NCI-H82 (cell line): ENCODE measurements around the gene E4F1.
A peak's percentile ranks its signal among the peaks of the same experiment; 100 is the strongest.
"Not testable (repeated sequence)": the region's sequence is repeated elsewhere in the genome, so short reads cannot be mapped to it uniquely, and the experiment has no call there.

ENCODE experiments used
- DNase-seq: peaks from one replicate; lab custom pipeline; 2025; lab: John Stamatoyannopoulos, UW

The E4F1 gene

GRCh38 chr16:2244926-2245795 is 21.8 kb downstream of the E4F1 start:
- DNase-seq, result no peak

DNA sequence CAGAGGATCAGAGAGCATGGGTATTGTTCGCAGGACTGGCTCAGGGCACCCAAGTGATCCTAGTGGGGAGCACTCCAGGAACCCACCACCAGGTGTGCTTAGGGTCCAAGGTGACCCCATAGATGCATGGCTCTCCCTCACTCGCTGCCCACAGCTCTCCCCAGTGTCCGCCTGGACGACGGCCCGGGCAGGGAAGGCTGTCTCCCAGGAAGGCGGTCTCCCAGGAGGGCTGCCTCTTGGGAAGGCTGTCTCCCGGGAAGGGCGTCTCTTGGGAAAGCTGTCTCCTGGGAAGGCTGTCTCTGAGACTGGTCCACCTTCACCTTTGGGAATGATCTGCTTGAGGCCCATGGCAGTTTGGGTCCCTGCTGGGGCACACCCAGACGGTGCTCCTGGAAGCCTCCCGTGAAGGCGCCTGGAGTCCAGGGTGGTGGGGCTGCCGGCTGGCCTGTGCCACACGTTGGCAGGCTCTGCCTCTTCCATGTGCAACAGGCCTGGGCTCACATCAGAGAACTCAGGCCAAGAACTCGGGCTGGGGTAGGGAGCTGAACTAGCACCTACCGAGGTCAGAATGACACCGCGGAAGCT is 23.0 kb downstream of the E4F1 start:
- no peak for DNase-seq

DNA sequence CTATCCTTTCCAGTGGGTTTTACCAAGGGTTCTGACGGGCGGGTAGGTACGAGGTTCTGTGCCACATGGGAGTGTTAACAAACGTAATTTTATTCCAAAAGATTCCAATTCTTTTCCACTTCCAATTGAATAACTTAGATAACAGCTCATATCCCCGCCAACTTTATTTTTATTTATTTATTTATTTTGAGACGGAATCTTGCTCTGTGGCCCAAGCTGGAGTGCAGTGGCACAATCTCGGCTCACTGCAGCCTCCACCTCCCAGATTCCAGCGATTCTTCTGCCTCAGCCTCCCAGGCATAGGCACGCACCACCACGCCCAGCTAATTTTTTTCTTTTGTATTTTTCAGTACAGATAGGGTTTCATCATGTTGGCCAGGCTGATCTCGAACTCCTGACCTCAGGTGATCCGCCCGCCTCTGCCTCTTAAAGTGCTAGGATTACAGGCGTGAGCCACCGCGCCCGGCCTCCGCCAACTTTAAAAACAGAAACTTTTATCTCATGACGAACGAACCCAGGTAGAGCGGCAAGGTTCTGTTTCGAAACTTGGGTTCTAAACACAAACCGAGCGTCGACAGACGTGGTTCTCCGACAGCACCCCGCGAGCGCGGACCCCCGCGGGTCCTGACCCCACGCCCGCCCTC is 27.4 kb downstream of the E4F1 start:
- DNase-seq, result peak; percentile 64

GRCh38 chr16:2251296-2252111 is 28.1 kb downstream of the E4F1 start, which contains the start of gene ECI1:
ECI1 (minus strand) TSS chr16:2251587; CDS start chr16:2251566, 21 bp downstream.
- peak; percentile 97 for DNase-seq

GRCh38 chr16:2252806-2253148 is 29.4 kb downstream of the E4F1 start:
- no peak for DNase-seq

- no peak for DNase-seq
Observed at GRCh38 chr16:2253293-2253692, 29.9 kb downstream of the E4F1 start.

GRCh38 chr16:2256531-2257140 is 33.2 kb downstream of the E4F1 start:
- DNase-seq, result no peak

DNA sequence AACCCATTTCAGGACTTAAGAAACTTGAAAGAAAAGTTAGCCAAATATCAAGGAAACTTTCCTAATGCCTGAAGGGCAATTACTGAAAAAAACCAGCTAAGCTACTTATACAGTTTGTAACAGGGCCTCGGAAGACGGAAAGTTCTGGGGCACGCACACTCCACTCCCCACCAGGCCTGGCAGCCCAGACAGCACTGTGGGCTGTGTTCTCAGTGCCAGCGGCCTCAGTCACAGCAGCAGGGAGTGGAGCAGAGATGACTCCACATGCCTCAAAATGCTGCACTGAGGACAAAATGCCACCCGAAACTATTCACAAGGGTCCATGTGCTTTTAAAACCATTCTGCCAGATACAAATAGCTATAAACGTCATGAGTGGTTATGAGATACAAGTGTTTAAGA is 34.3 kb downstream of the E4F1 start:
- DNase-seq, result no peak

GRCh38 chr16:2258530-2258929 is 35.1 kb downstream of the E4F1 start:
- DNase-seq, result not testable (repeated sequence)

- no peak for DNase-seq
Observed at GRCh38 chr16:2260250-2260649, 36.9 kb downstream of the E4F1 start.

- DNase-seq, result not testable (repeated sequence)
Observed at GRCh38 chr16:2263026-2263425, 39.6 kb downstream of the E4F1 start.

GRCh38 chr16:2266887-2267286 is 43.5 kb downstream of the E4F1 start:
- DNase-seq, result not testable (repeated sequence)

- peak; percentile 83 for DNase-seq
Observed at GRCh38 chr16:2267505-2267912, 44.1 kb downstream of the E4F1 start.

GRCh38 chr16:2267913-2268666 is 44.7 kb downstream of the E4F1 start, which contains the start of gene RNPS1:
RNPS1 (minus strand) TSS chr16:2268126; CDS start chr16:2264643, 3,483 bp downstream.
- DNase-seq, result peak; percentile 96

- peak; percentile 58 for DNase-seq
Observed at GRCh38 chr16:2270070-2270462, 46.7 kb downstream of the E4F1 start.

DNA sequence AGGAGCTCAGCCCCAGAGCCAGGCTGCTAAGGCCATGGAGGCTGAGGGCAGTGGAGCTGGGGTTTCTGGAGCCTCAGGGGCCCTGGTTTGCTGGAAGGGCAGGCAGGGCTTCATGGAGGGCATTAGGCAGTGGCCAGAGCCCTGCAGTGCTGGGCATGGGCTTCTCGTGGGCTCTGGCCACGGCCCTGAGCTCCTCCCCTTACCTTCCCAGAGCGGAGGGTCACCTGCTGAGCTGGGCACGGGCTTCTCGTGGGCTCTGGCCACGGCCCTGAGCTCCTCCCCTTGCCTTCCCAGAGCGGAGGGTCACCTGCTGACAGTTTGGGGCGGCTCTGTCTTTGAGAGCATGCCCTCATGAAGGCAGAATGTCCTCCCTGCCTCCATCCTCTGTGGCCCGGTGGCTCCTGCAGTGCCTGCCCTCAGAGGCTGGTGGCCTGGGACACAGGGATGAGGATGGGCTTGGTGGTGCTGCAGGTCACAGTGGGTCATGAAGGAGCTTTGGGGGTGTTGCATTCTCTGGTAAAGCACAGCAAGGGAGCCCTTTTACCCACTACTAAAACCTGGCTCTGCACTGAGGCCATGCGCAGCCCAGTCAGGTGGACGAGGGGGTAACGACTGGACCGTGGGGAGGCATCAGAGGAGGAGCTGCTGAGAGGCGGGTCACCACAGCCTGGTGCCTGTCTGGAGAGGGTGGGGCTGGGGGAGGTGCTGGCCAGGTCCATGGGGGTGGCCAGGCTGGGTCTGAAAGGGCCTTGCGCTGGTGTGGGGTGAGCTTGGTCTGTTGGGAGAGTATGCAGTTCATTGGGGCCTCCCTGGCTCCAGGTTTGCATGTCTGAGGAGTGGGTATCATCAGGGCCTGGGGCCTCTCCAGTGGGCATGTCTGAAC is 47.4 kb downstream of the E4F1 start:
- no peak for DNase-seq

DNA sequence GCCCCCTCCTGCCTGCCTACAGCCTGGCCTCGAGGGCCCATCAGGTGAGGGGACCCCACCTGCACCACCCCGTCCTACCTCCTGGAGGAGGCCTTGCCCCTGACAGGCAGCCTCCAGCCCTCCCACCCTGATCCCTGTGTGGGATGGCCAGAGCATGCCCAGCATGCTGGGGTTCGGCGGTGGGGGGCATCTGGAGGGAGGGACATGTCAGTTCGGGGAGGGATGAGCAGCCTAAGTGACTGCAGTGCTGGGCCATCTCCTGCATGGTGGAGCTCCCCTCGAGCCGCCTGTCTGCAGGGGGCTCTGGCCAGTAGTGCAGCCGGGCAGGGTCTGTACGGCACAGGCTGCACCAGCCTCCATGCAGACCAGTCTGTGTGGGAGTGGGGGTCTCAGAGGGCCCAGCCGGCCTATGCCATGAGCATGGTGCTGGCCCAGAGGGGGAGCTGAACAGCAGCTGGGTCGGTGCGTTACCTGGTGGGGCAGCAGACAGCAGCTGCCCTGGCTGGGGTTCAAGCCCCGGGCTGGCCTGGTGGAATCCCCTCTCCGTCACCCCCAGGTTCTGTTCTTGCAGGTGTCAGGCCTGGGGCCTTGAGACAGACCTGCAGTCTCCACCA is 48.6 kb downstream of the E4F1 start:
- no peak for DNase-seq

GRCh38 chr16:2273484-2273883 is 50.1 kb downstream of the E4F1 start:
- DNase-seq, result no peak

GRCh38 chr16:2273931-2274330 is 50.5 kb downstream of the E4F1 start:
- peak; percentile 72 for DNase-seq
